ENCODE measurements around the gene FBXO24. TPM values are rescaled to one million over a fixed set of nuclear protein-coding genes. Genes with fewer than 3 reads are reported as not detected.

Gene FBXO24
- total and polyA plus RNA-seq, 10 donors = 0.54 to 1.6 (median 1.2) TPM; not detected in 1

- Histone ChIP-seq H3K27ac (peak overlapping the region in 7 of 8 donors; percentile 76 to 93 (median 86)), H3K36me3 (peaks cover 0 to under 1% (median 0%) of the 10 kb centered on the region in 6 donors), H3K4me1 (peaks cover 61 to 95% (median 89%) of the 10 kb centered on the region in 6 donors), H3K4me3 (no peak overlapping the region), H3K27me3 (replicated peaks in 1 of 7) (no peaks in the 10 kb centered on the region), H3K9me3 (no peaks in the 10 kb centered on the region)
- DNase-seq = no peak
- TF ChIP-seq POLR2AphosphoS5 (IDR thresholded peaks at IDR 0.05) (no peak), POLR2A (IDR thresholded peaks at IDR 0.05) (no peak), CTCF (IDR thresholded peaks at IDR 0.05 in 8 of 11, conservative IDR thresholded peaks at IDR 0.05 in 3 of 11) (no peak)
- intact Hi-C loops (cut with DNase I; ENCODE audit: low total_unique reads) = no loop called here
- 46 to 68% (median 65%) methylated on average over 1 of the region's 1 CpG for WGBS, 5 donors
Measured at GRCh38 chr7:100543586-100543985, 42.5 kb upstream of the FBXO24 start.

- H3K4me1 ChIP-seq = peaks cover 66 to 100% (median 95%) of the 10 kb centered on the region in 6 donors
- DNase-seq = no peak
- intact Hi-C loops (cut with DNase I; ENCODE audit: low total_unique reads) = no loop called here
Measured at GRCh38 chr7:100544386-100544785, 41.7 kb upstream of the FBXO24 start.

GRCh38 chr7:100544967-100545359, 41.2 kb upstream of the FBXO24 start:
- intact Hi-C loops (cut with DNase I; ENCODE audit: low total_unique reads) = no loop called here
- H3K27me3 ChIP-seq (replicated peaks in 1 of 7) = no peaks in the 10 kb centered on the region
- H3K27ac ChIP-seq = peak overlapping the region; percentile 74 to 93 (median 86)
- no peaks in the 10 kb centered on the region for H3K9me3 ChIP-seq
- peak overlapping the region in 1 of 8 donors; percentile 30 for H3K4me3 ChIP-seq
- DNase-seq = no peak
- TF ChIP-seq CTCF (IDR thresholded peaks at IDR 0.05 in 8 of 11, conservative IDR thresholded peaks at IDR 0.05 in 3 of 11) (no peak), POLR2A (IDR thresholded peaks at IDR 0.05) (no peak), POLR2AphosphoS5 (IDR thresholded peaks at IDR 0.05) (no peak)
- 31 to 68% (median 48%) methylated on average over 1 of the region's 1 CpG for WGBS, 5 donors
- peaks cover 0 to 10% (median 0%) of the 10 kb centered on the region in 6 donors for H3K36me3 ChIP-seq
- peaks cover 70 to 100% (median 96%) of the 10 kb centered on the region in 6 donors for H3K4me1 ChIP-seq

More at GRCh38 chr7:100544386-100544785, 41.7 kb upstream of the FBXO24 start:
- Histone ChIP-seq H3K4me3 (peak overlapping the region in 1 of 8 donors; percentile 30), H3K27ac (peak overlapping the region; percentile 74 to 93 (median 86)), H3K9me3 (no peaks in the 10 kb centered on the region), H3K36me3 (peaks cover 0 to 8% (median 0%) of the 10 kb centered on the region in 6 donors), H3K27me3 (replicated peaks in 1 of 7) (no peaks in the 10 kb centered on the region)
- WGBS, 5 donors = 32 to 46% (median 40%) methylated on average over 5 of the region's 5 CpGs
- TF ChIP-seq POLR2AphosphoS5 (IDR thresholded peaks at IDR 0.05) (no peak), CTCF (IDR thresholded peaks at IDR 0.05 in 8 of 11, conservative IDR thresholded peaks at IDR 0.05 in 3 of 11) (no peak), POLR2A (IDR thresholded peaks at IDR 0.05) (no peak)

- H3K4me3 ChIP-seq = peak overlapping the region in 1 of 8 donors; percentile 30
- intact Hi-C loops (cut with DNase I; ENCODE audit: low total_unique reads) = no loop called here
Measured at GRCh38 chr7:100545360-100546128, 40.6 kb upstream of the FBXO24 start.

More at GRCh38 chr7:100545360-100546128, 40.6 kb upstream of the FBXO24 start:
- H3K4me1 ChIP-seq = peaks cover 69 to 100% (median 96%) of the 10 kb centered on the region in 6 donors
- no peaks in the 10 kb centered on the region for H3K9me3 ChIP-seq
- peak overlapping the region; percentile 74 to 93 (median 86) for H3K27ac ChIP-seq
- H3K27me3 ChIP-seq (replicated peaks in 1 of 7) = no peaks in the 10 kb centered on the region
- TF ChIP-seq CTCF (IDR thresholded peaks at IDR 0.05 in 8 of 11, conservative IDR thresholded peaks at IDR 0.05 in 3 of 11) (peak in 1 of 11 experiments; percentile 10), POLR2AphosphoS5 (IDR thresholded peaks at IDR 0.05) (no peak)
- H3K36me3 ChIP-seq = peaks cover 0 to 13% (median 0%) of the 10 kb centered on the region in 6 donors
- WGBS, 5 donors = 35 to 50% (median 40%) methylated on average over 3 of the region's 3 CpGs
- DNase-seq = no peak
